OCI-LY3 (cell line): ENCODE data around the gene PRKCQ.

Experiments
- H2AFZ ChIP-seq: fragments of 200-600, 300-600 bp; shearing (Covaris generic); 2 replicates; pipeline ENCODE4 v1.6.0; 2014; ENCODE audit warnings: antibody characterized with exemption, low read depth, low read length
- H3K27ac ChIP-seq: fragments of 200-600, 300-600 bp; sonication (generic); 2 replicates; pipeline ENCODE4 v1.5.1; 2014; ENCODE audit warnings: mild to moderate bottlenecking, low read length, moderate library complexity, mixed read lengths
- H3K27me3 ChIP-seq: fragments of 200-600, 300-600 bp; sonication (generic); 2 replicates; pipeline ENCODE4 v1.6.1; 2014; ENCODE audit warnings: low read depth, low read length, mixed read lengths
- H3K36me3 ChIP-seq: fragments of 200-600, 300-600 bp; sonication (generic); replicated peaks from 2 replicates; pipeline ENCODE3; 2014; ENCODE audit warnings: low read depth, low read length, mixed read lengths
- H3K4me1 ChIP-seq: fragments of 300-600, 200-600 bp; sonication (generic); 2 replicates; pipeline ENCODE4 v1.6.1; 2014; ENCODE audit warnings: low read length, mixed read lengths
- H3K4me2 ChIP-seq: fragments of 200-600, 300-600 bp; sonication (generic); 2 replicates; pipeline ENCODE4 v1.6.1; 2014; ENCODE audit warnings: low read length, mixed read lengths
- H3K4me3 ChIP-seq: fragments of 300-600, 200-600 bp; sonication (generic); 2 replicates; pipeline ENCODE4 v1.5.1; 2014; ENCODE audit warnings: antibody characterized with exemption, mild to moderate bottlenecking, low read length, moderate library complexity
- H3K79me2 ChIP-seq: fragments of 300-600, 200-600 bp; shearing (Covaris generic); 2 replicates; pipeline ENCODE4 v1.6.1; 2014; ENCODE audit warnings: mild to moderate bottlenecking, low read length, mixed read lengths
- H3K9ac ChIP-seq: fragments of 300-600, 200-600 bp; shearing (Covaris generic); 2 replicates; pipeline ENCODE4 v1.6.0; 2014; ENCODE audit warnings: mild to moderate bottlenecking, low read length, moderate library complexity
- H3K9me3 ChIP-seq: fragments of 200-600, 300-600 bp; shearing (Covaris generic); 2 replicates; pipeline ENCODE4 v1.6.1; 2014; ENCODE audit warnings: low read length, mixed read lengths; ENCODE audit not compliant: insufficient read depth
- H4K20me1 ChIP-seq: fragments of 200-600, 300-600 bp; sonication (generic); 2 replicates; pipeline ENCODE4 v1.6.1; 2016; ENCODE audit warnings: low read length, mixed read lengths; ENCODE audit not compliant: insufficient read depth
- EZH2phosphoT487 ChIP-seq: fragments of 200-600 bp; shearing (Covaris generic); IDR thresholded peaks from 2 replicates; pipeline ENCODE4 v1.6.1; 2018; ENCODE audit warnings: antibody characterized with exemption, mixed run types, low read depth
- TF ChIP-seq, protein P1 (sequence below): fragments of 200-600, 300-600 bp; sonication (generic); IDR thresholded peaks from 2 replicates; pipeline ENCODE4 v1.5.1; 2014; ENCODE audit warnings: antibody characterized with exemption, low read length, low read depth

The PRKCQ gene

DNA sequence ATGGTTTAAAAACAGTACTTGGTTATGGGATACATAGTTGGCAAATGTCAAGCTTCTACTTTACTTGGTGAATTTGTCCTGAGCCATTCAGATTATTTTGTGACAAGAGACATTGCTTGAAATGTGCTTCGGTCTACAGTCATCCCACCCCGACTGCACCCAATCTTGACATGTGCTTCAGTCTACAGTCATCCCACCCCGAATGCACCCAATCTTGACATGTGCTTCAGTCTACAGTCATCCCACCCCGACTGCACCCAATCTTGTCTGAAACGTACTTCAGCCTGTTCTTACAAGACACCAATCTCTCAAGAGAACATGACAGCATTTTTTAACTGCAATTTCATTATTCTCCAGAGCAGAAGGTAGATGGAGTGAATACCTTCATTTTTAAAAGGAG is 47.8 kb downstream of the PRKCQ start:
- no peak overlapping the region for H3K9ac ChIP-seq
- H3K79me2 ChIP-seq, result no peaks in the 10 kb centered on the region
- H3K36me3 ChIP-seq, result no peaks in the 10 kb centered on the region
- H3K4me1 ChIP-seq, result no peaks in the 10 kb centered on the region
- no peaks in the 10 kb centered on the region for H4K20me1 ChIP-seq
- no peaks in the 10 kb centered on the region for H3K9me3 ChIP-seq
- H3K27me3 ChIP-seq, result peaks cover 21% of the 10 kb centered on the region
- H3K27ac ChIP-seq, result no peak overlapping the region
- no peak overlapping the region for H2AFZ ChIP-seq
- TF ChIP-seq, protein P1, sequence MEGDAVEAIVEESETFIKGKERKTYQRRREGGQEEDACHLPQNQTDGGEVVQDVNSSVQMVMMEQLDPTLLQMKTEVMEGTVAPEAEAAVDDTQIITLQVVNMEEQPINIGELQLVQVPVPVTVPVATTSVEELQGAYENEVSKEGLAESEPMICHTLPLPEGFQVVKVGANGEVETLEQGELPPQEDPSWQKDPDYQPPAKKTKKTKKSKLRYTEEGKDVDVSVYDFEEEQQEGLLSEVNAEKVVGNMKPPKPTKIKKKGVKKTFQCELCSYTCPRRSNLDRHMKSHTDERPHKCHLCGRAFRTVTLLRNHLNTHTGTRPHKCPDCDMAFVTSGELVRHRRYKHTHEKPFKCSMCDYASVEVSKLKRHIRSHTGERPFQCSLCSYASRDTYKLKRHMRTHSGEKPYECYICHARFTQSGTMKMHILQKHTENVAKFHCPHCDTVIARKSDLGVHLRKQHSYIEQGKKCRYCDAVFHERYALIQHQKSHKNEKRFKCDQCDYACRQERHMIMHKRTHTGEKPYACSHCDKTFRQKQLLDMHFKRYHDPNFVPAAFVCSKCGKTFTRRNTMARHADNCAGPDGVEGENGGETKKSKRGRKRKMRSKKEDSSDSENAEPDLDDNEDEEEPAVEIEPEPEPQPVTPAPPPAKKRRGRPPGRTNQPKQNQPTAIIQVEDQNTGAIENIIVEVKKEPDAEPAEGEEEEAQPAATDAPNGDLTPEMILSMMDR, result no peak
- no peak for TF ChIP-seq EZH2phosphoT487
- no peak overlapping the region for H3K4me3 ChIP-seq
- no peak overlapping the region for H3K4me2 ChIP-seq

DNA sequence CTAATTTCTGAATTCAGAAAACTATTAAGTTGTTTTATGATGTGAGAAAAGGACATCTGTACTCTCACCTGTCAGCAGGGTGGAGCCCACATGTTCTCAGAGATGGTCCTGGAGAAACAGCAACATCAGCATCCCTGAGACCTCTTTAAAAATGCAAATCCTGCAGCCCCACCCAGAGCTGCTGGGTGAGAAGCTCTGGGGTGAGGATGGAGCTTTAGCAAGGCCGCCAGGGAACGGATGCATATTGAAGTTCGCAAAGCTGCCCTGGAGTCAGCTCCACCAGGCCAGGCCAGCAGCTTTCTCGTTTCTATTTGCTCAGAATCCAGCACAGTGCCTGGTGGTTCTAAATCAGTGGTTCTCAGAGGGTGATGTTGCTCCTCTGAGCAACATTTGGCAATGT is 49.1 kb downstream of the PRKCQ start:
- Histone ChIP-seq H3K4me1 (no peaks in the 10 kb centered on the region), H3K9ac (no peak overlapping the region), H3K4me2 (no peak overlapping the region), H4K20me1 (no peaks in the 10 kb centered on the region), H3K27ac (no peak overlapping the region), H2AFZ (no peak overlapping the region), H3K79me2 (no peaks in the 10 kb centered on the region), H3K4me3 (no peak overlapping the region), H3K36me3 (no peaks in the 10 kb centered on the region), H3K27me3 (peaks cover 21% of the 10 kb centered on the region), H3K9me3 (no peaks in the 10 kb centered on the region)
- TF ChIP-seq, protein P1, result no peak
- no peak for TF ChIP-seq EZH2phosphoT487

DNA sequence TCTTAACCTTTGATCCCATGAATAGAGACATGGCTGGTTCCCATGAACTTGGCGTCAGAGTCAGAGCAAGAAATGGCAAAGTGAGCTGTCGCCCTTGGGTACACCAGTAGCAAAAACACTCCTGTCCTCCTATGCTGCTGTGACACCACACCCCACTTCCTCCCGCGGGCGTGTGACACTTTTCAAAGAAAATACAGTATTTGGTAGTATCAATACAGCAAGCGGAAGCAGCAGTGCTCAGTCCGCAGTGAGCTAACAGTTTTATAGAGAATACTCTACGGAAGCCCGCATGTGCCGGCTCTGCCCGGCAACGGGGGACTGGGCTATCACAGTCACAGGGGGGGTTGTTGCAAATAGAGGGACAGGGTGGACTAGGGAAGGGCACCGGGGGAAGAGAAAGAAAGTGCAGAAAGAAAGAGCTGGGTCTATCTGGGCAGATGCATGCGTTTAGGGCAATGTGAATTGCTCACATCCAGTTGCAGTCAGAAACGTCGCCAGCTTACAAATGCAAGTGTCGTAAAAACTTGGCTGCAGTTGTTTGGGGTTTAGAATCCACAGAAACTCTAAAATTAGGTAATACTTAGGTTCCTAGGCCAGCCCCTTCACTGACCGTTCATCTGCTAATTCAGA is 49.8 kb downstream of the PRKCQ start:
- no peaks in the 10 kb centered on the region for H3K36me3 ChIP-seq
- H3K4me2 ChIP-seq, result no peak overlapping the region
- H3K79me2 ChIP-seq, result no peaks in the 10 kb centered on the region
- no peak overlapping the region for H3K9ac ChIP-seq
- TF ChIP-seq, protein P1, result no peak
- TF ChIP-seq EZH2phosphoT487, result no peak
- no peaks in the 10 kb centered on the region for H3K9me3 ChIP-seq
- no peaks in the 10 kb centered on the region for H4K20me1 ChIP-seq
- no peaks in the 10 kb centered on the region for H3K4me1 ChIP-seq
- no peak overlapping the region for H3K27ac ChIP-seq
- no peak overlapping the region for H2AFZ ChIP-seq
- H3K27me3 ChIP-seq, result peaks cover 21% of the 10 kb centered on the region
- no peak overlapping the region for H3K4me3 ChIP-seq

DNA sequence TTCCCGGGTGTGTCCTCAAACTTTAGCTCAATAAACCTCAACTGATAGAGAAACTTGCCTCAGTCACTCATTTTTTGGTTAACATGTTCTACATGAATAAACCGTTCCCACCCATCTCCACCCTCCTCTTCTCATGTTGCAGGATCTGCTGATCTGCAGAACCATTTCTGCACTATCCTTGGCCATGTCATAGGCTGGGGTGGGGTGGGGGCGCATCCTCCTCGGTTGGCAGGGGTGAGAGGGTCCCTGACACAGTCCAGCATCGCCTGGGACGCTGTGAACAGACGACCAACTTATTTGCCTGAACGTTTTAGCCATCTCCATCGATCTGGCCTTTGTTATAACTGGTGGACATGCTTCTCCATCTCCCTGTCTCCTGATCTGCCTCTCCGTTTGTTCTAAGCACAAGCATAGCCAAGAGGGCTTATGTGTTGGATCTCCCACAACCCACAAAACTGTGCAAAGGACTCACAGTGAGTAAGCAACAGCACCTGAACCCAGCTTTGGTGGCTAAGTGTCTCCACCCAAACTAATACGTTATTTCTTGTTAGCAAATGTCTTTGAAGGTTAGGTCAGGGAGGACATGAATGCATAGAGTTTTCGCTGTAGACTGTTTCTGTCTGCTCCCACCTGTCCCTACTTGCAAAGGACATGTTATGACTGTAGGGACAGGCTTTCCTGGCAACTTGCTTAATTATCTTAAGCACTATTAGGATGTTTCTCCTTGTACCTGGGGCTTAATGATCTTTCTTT is 51.7 kb downstream of the PRKCQ start:
- no peaks in the 10 kb centered on the region for H3K36me3 ChIP-seq
- no peaks in the 10 kb centered on the region for H3K79me2 ChIP-seq
- no peak overlapping the region for H3K9ac ChIP-seq
- H3K4me2 ChIP-seq, result no peak overlapping the region
- no peak overlapping the region for H3K4me3 ChIP-seq
- H3K27me3 ChIP-seq, result peaks cover 21% of the 10 kb centered on the region
- H4K20me1 ChIP-seq, result no peaks in the 10 kb centered on the region
- no peak for TF ChIP-seq EZH2phosphoT487
- TF ChIP-seq, protein P1, result no peak
- no peaks in the 10 kb centered on the region for H3K4me1 ChIP-seq
- H3K9me3 ChIP-seq, result no peaks in the 10 kb centered on the region
- no peak overlapping the region for H2AFZ ChIP-seq
- H3K27ac ChIP-seq, result no peak overlapping the region
